ENCODE results near the gene CRLF3. TPM values are rescaled to one million over a fixed set of nuclear protein-coding genes. Genes with fewer than 3 reads are reported as not detected.
"Not testable (repeated sequence)": the region's sequence is repeated elsewhere in the genome, so short reads cannot be mapped to it uniquely, and the experiment has no call there.

The CRLF3 gene, protein sequence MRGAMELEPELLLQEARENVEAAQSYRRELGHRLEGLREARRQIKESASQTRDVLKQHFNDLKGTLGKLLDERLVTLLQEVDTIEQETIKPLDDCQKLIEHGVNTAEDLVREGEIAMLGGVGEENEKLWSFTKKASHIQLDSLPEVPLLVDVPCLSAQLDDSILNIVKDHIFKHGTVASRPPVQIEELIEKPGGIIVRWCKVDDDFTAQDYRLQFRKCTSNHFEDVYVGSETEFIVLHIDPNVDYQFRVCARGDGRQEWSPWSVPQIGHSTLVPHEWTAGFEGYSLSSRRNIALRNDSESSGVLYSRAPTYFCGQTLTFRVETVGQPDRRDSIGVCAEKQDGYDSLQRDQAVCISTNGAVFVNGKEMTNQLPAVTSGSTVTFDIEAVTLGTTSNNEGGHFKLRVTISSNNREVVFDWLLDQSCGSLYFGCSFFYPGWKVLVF
- 10.3 TPM for polyA plus RNA-seq (ENCODE audit: insufficient read length)

GRCh38 chr17:30824356-30825145 is at the start of gene CRLF3:
Gene CRLF3, minus strand, starts transcription at chr17:30824692. Its CDS starts 41 bp downstream, at chr17:30824651.
- DNase-seq (ENCODE audit: low read depth) = peak; percentile 82

- no peak for DNase-seq (ENCODE audit: low read depth)
These were observed 44.5 kb upstream of the CRLF3 start for GRCh38 chr17:30869005-30869404.

DNA sequence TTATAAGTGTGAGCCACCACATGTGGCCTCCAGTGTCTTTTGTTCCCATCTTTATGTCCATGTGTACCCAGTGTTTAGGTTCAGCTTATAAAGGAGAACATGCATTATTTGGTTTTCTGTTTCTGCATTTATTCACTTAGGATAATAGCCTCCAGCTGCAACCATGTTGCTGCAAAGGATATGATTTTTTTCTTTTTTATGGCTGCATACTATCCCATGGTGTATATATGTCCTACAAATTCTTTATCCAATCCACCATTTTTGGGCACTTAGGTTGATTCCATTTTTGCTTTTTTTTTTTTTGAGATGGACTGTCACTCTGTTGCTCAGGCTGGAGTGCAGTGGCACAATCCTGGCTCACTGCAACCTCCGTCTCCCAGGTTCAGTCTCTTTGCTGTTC is 40.1 kb upstream of the CRLF3 start:
- no peak for DNase-seq (ENCODE audit: low read depth)

GRCh38 chr17:30858556-30859250 is 34.2 kb upstream of the CRLF3 start:
- DNase-seq (ENCODE audit: low read depth) = no peak

GRCh38 chr17:30854146-30854545 is 29.7 kb upstream of the CRLF3 start:
- no peak for DNase-seq (ENCODE audit: low read depth)

DNA sequence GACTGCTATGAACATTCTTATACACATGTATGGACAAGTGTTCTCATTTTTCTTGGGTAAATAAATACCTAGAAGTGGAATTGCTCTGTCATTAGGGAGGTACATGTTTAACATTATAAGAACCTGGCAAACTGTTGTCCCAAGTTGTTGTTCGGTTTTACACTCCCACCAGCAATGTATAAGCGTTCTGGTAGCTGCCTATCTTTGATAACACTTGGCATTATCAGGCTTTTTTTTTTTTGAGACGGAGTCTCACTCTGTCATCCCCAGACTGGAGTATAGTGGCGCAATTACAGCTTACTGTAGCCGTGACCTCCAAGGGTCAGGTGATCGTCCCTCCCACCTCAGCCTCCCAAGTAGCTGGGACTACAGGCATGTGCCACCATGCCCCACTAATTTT is 23.5 kb upstream of the CRLF3 start:
- DNase-seq (ENCODE audit: low read depth) = no peak

DNA sequence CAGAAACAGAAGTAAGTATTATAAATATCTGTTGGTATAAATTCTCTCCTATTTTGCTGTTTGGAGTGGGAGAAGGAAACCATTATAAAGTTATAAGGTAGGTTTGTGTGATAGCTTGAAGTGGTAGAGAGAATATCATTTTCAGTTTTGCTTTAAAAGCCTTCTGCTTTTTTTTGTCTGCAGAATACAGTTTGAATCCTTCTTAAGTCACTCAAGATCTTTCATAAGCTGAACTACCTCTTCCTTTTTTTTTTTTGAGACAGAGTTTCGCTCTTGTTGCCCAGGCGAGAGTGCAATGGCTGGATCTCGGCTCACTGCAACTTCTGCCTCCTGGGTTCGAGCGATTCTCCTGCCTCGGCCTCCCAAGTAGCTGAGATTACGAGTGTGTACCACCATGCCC is 16.3 kb upstream of the CRLF3 start:
- DNase-seq (ENCODE audit: low read depth) = no peak

- no peak for DNase-seq (ENCODE audit: low read depth)
These were observed 13.8 kb upstream of the CRLF3 start for GRCh38 chr17:30838202-30838807.

GRCh38 chr17:30832438-30833124 is 8.1 kb upstream of the CRLF3 start:
- DNase-seq (ENCODE audit: low read depth) = no peak

- DNase-seq (ENCODE audit: low read depth) = peak; percentile 88
These were observed 7.4 kb upstream of the CRLF3 start, which contains the start of gene ATAD5 for GRCh38 chr17:30831663-30832437. Gene ATAD5, plus strand, starts transcription at chr17:30831966. Its CDS starts 382 bp downstream, at chr17:30832348.

GRCh38 chr17:30831257-30831656 is 6.8 kb upstream of the CRLF3 start:
- DNase-seq (ENCODE audit: low read depth) = no peak

DNA sequence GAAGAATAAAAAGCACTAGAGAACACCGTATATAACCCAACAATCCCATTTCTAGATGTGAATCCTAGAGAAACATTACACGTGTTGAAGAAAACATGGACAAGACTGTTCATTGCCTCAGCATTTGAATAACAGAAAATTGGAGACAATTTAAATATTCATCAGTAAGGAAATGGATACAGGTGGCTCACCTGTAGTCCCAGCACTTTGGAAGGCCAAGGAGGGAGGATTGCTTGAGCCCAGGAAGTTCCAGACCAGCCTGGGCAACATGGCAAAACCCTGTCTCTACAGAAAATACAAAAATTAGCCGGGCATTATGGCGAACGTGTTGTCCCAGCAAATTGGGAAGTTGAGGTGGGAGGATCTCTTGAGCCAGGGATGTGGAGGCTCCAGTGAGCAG is 4.5 kb upstream of the CRLF3 start:
- DNase-seq (ENCODE audit: low read depth) = no peak

- DNase-seq (ENCODE audit: low read depth) = no peak
These were observed 2.6 kb upstream of the CRLF3 start for GRCh38 chr17:30827082-30827481.

GRCh38 chr17:30824002-30824355 is 513 bp downstream of the CRLF3 start:
- DNase-seq (ENCODE audit: low read depth) = no peak

DNA sequence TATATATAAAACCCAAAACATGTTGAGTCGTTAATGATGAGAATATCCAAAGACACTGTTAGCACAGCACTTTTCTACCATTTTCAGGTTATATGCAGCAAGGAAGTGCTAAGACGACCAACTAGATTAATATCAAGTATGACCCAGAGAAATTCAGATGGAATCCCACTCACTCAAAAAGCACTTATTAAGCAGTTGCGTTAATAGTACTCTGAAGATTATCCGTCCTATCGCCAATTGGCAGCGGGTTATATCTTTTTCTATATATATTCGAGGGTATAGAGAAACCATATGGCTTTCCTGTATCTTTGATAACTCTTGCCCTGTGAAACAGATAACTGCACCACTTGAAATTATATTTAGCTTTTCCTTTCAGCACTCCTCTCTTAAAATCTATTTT is 1.1 kb downstream of the CRLF3 start:
- no peak for DNase-seq (ENCODE audit: low read depth)

DNA sequence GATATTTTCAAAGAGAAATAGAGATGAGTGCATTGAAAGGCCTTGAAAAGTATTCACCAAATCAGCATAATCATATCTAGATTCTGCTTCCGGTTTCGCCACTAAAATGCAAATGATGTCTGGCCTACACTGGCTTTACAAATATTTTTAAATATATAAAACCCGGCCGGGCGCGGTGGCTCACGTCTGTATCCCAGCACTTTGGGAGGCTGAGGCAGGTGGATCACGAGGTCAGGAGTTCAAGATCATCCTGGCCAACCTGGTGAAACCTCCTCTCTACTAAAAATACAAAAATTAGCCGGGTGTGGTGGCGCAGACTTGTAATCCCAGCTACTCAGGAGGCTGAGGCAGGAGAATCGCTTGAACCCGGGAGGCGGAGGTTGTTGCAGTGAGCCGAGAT is 1.6 kb downstream of the CRLF3 start:
- not testable (repeated sequence) for DNase-seq (ENCODE audit: low read depth)

DNA sequence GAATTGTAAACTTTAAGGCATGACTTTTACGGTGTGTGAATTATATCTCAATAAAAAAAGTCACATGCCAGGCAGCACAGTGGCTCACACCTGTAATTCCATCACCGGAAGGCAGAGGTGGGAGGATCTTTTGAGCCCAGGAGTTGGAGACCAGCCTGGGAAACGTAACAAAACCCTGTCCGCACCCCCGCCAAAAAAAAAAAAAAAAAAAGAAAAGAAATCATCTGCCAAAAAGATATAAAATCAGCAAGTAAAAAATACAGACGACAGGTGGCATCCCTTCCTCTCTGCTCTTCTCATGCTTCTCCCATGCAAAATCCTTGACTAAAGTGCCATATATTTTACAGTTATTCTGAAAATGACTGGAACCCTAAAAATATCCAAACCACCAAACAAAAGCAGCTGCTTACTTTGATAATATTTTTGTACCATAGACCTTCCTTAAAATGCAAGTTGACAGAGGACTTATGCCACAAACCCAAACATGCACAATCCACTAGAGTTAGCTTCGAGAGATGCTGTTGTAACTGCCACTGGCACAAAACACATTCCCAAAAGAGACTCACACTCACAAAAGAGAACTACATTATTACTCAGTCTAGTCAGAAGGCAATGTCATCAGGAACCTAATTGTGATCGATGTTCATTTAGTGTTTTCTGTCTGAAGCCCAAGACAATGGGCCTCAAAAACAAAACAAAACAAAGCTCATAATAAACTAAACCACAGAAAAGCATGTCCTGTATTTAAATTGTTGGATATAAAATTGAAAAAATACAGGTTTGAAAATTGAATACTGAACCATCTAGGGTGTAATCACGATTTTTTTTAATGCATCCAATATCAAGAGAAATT is 2.4 kb downstream of the CRLF3 start:
- no peak for DNase-seq (ENCODE audit: low read depth)

- DNase-seq (ENCODE audit: low read depth) = no peak
These were observed 4.4 kb downstream of the CRLF3 start for GRCh38 chr17:30819971-30820705.

- no peak for DNase-seq (ENCODE audit: low read depth)
These were observed 8.3 kb downstream of the CRLF3 start for GRCh38 chr17:30816165-30816564.

Data from forelimb muscle (tissue), 1 donor.